Measurements from ENCODE around the gene ZNF470. TPM values are rescaled to one million over a fixed set of nuclear protein-coding genes. Genes with fewer than 3 reads are reported as not detected.

Gene ZNF470
- total and polyA plus RNA-seq, 2 of the 13 experiments (the other 11 are each of a cell fraction or from before 2014, with no cell fraction given) = not detected

GRCh38 chr19:56594783-56595547, 27.7 kb downstream of the ZNF470 start, which contains the start of gene ZNF71 (continued):
- TF ChIP-seq ARID5B (CRISPR knock-in tag; IDR thresholded peaks at IDR 0.05) (0 out of 2 replicates have a peak, but pooled peaks have one; percentile 10), ZSCAN22 (CRISPR knock-in tag; IDR thresholded peaks at IDR 0.05) (no peak), XRCC5 (optimal IDR thresholded peaks at IDR 0.05; ENCODE audit: low read length) (peak; percentile 23), ATF7-NPFF (CRISPR knock-in tag; IDR thresholded peaks at IDR 0.05; ENCODE audit: low read depth) (0 out of 2 replicates have a peak, but pooled peaks have one; percentile 55), ZNF331 (CRISPR knock-in tag; IDR thresholded peaks at IDR 0.05) (peak; percentile 49; the same call in 1 of the 2 replicates), ZNF780A (CRISPR knock-in tag; IDR thresholded peaks at IDR 0.05) (0 out of 2 replicates have a peak, but pooled peaks have one; percentile 64), NFKB2 (CRISPR knock-in tag; IDR thresholded peaks at IDR 0.05; ENCODE audit: borderline replicate concordance) (no peak), MXD1 (CRISPR knock-in tag; IDR thresholded peaks at IDR 0.05) (peak; percentile 56; the same call in 1 of the 2 replicates), PTBP1 (IDR thresholded peaks at IDR 0.05; ENCODE audit: low read depth, low read length, poor library complexity, severe bottlenecking) (no peak), ZNF460 (CRISPR knock-in tag; IDR thresholded peaks at IDR 0.05; ENCODE audit: borderline replicate concordance) (no peak), NKX3-1 (CRISPR knock-in tag; IDR thresholded peaks at IDR 0.05) (0 out of 2 replicates have a peak, but pooled peaks have one; percentile 24), SP1 (IDR thresholded peaks at IDR 0.05) (no peak), SP1 (CRISPR knock-in tag; IDR thresholded peaks at IDR 0.05) (peak; percentile 25; the same call in 1 of the 2 replicates), SRF (IDR thresholded peaks at IDR 0.05; ENCODE audit: low read depth, low read length) (no peak), ZNF792 (CRISPR knock-in tag; IDR thresholded peaks at IDR 0.05) (peak; percentile 32; the same call in 1 of the 2 replicates), HOXA7 (CRISPR knock-in tag; IDR thresholded peaks at IDR 0.05) (no peak), HNRNPUL1 (IDR thresholded peaks at IDR 0.05; ENCODE audit: low read depth, low read length) (no peak), CEBPZ (IDR thresholded peaks at IDR 0.05; ENCODE audit: low read length) (no peak), ZFP41 (CRISPR knock-in tag; IDR thresholded peaks at IDR 0.05; ENCODE audit: borderline replicate concordance) (no peak), HBP1 (CRISPR knock-in tag; IDR thresholded peaks at IDR 0.05; ENCODE audit: low read depth) (no peak), FOSL2 (CRISPR knock-in tag; IDR thresholded peaks at IDR 0.05) (no peak)
